Posterior vena cava (tissue), 2 donors: Measurements from ENCODE around the gene GNAS. TPM values are rescaled to one million over a fixed set of nuclear protein-coding genes. Genes with fewer than 3 reads are reported as not detected.
A peak's percentile ranks its signal among the peaks of the same experiment; 100 is the strongest.

ENCODE experiments used
- DNase-seq: peaks from one replicate; pipeline ENCODE4 v3.0.0-alpha.2; 2020; ENCODE audit warnings: low spot score
- intact Hi-C, 2 donors: fragments of 100-400 bp; cut with DNase I; formaldehyde crosslinking; loops; one replicate each; pipeline versions ENCODE4 v1.14.1 to v1.14.2; 2022 to 2023
- total RNA-seq, 2 donors: library from RNA; stranded (reverse); fragmentation: NEBNext Ultra II Directional; extraction: Animal tissue kit (Norgen Biotek cat#: 25700); gene quantifications; one replicate each; pipeline ENCODE4 v1.2.1, GENCODE V29; 2021
- donor health status: DM: yes; HTN: yes; CAD: no.
- donor health status: DM: yes; HTN: yes; CAD: no.

The GNAS gene
- total RNA-seq, 2 donors from 2014 or later = 651 to 700 TPM

GRCh38 chr20:58870293-58871014 lies 17.9 kb downstream of the GNAS start:
- intact Hi-C loops = loop anchor here in 1 of 2 donors (5.0 kb wide), 1 partner anchor 352 kb away; no protein-coding TSS in a partner anchor
- DNase-seq = peak; percentile 84

GRCh38 chr20:58871533-58872102 lies 19.1 kb downstream of the GNAS start:
- DNase-seq = no peak
- intact Hi-C loops = loop anchor here in 1 of 2 donors (5.0 kb wide), 1 partner anchor 351 kb away; no protein-coding TSS in a partner anchor

GRCh38 chr20:58874469-58874868 lies 22.0 kb downstream of the GNAS start:
- no peak for DNase-seq
- intact Hi-C loops = loop anchor here in 1 of 2 donors (5.0 kb wide), 1 partner anchor 348 kb away; no protein-coding TSS in a partner anchor

GRCh38 chr20:58875111-58875510 lies 22.6 kb downstream of the GNAS start:
- DNase-seq = no peak
- intact Hi-C loops = no loop called here

- intact Hi-C loops = no loop called here
- no peak for DNase-seq
Measured at GRCh38 chr20:58875541-58876134, 23.1 kb downstream of the GNAS start.

GRCh38 chr20:58876437-58876836 lies 23.9 kb downstream of the GNAS start:
- DNase-seq = no peak
- intact Hi-C loops = no loop called here

GRCh38 chr20:58877050-58877975 lies 24.8 kb downstream of the GNAS start:
- intact Hi-C loops = no loop called here
- DNase-seq = no peak

- intact Hi-C loops = no loop called here
Measured at GRCh38 chr20:58877976-58878360, 25.5 kb downstream of the GNAS start.

GRCh38 chr20:58878399-58878798 lies 25.9 kb downstream of the GNAS start:
- intact Hi-C loops = no loop called here
- no peak for DNase-seq

More at GRCh38 chr20:58877976-58878360, 25.5 kb downstream of the GNAS start:
- no peak for DNase-seq

- intact Hi-C loops = no loop called here
- DNase-seq = no peak
Measured at GRCh38 chr20:58880441-58880840, 27.9 kb downstream of the GNAS start.

GRCh38 chr20:58880994-58881752 lies 28.7 kb downstream of the GNAS start:
- DNase-seq = no peak
- intact Hi-C loops = no loop called here

GRCh38 chr20:58882704-58883089 lies 30.2 kb downstream of the GNAS start:
- intact Hi-C loops = no loop called here
- DNase-seq = no peak

- no peak for DNase-seq
- intact Hi-C loops = no loop called here
Measured at GRCh38 chr20:58883241-58883691, 30.8 kb downstream of the GNAS start.

- intact Hi-C loops = no loop called here
- DNase-seq = no peak
Measured at GRCh38 chr20:58884966-58885365, 32.5 kb downstream of the GNAS start.

GRCh38 chr20:58886546-58886945 lies 34.0 kb downstream of the GNAS start:
- no peak for DNase-seq
- intact Hi-C loops = no loop called here

- intact Hi-C loops = no loop called here
- DNase-seq = no peak
Measured at GRCh38 chr20:58888103-58888502, 35.6 kb downstream of the GNAS start.

- intact Hi-C loops = no loop called here
- peak; percentile 95 for DNase-seq
Measured at GRCh38 chr20:58888521-58889333, 36.2 kb downstream of the GNAS start.

- intact Hi-C loops = no loop called here
Measured at GRCh38 chr20:58889334-58889760, 36.8 kb downstream of the GNAS start.

More at GRCh38 chr20:58889334-58889760, 36.8 kb downstream of the GNAS start:
- no peak for DNase-seq
